HG03060 (cell line): ENCODE data around the gene EXTL1.

ENCODE experiments used
- ATAC-seq: cut with Tn5 transposase; IDR thresholded peaks from one replicate; pipeline ENCODE4 v1.9.1; 2021; ENCODE audit warnings: low read depth, moderate number of reproducible peaks; ENCODE audit not compliant: unreplicated experiment

EXTL1 gene

DNA sequence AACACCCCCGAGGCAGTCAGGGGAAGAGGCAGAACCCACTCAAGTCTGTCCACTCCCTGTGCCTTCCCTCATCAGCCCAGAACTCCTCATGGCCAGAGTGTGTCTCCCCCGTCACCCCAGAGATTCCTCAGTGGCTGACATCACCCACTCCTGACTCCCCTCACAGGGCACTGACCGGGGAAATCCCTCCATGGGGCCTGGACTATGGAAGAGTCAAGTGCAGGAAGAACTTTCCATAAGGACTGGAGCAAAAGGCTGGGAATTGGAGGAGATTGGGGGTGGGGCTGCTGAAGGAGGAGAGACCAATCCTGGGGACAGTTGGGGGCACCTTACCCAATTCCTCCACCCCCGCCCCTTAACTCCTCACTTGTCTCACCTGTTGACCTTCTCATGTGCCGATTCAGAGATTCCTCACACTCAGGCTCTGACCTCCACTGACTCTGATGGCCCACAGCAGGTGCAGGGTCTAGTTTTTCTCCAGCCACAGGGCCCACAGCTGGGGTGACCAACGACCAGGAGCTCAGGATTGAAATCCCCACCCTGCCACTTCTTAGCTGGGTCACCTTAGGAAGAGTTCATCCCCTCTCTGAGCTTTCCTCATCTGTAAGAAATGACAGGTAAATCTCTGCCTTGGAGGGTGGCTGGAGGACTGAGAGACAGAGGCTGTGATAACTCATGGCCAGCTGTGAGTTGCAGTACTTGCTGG, 481 bp upstream of the EXTL1 start:
- no peak for ATAC-seq

- ATAC-seq: no peak
Measured at GRCh38 chr1:26022404-26022779, 817 bp downstream of the EXTL1 start.

DNA sequence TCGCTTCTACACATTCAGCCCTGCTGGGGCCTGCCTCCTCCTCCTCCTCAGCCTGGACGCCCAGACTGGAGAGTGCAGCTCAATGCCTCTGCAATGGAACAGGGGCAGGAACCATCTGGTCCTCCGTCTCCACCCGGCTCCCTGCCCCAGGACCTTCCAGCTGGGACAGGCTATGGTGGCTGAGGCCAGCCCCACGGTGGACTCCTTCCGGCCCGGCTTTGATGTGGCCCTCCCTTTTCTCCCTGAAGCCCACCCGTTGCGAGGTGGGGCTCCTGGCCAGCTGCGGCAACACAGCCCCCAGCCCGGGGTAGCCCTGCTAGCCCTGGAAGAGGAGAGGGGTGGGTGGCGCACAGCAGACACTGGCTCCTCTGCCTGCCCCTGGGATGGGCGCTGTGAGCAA, 1.4 kb downstream of the EXTL1 start:
- no peak for ATAC-seq

- no peak for ATAC-seq
Measured at GRCh38 chr1:26023826-26024225, 2.3 kb downstream of the EXTL1 start.

DNA sequence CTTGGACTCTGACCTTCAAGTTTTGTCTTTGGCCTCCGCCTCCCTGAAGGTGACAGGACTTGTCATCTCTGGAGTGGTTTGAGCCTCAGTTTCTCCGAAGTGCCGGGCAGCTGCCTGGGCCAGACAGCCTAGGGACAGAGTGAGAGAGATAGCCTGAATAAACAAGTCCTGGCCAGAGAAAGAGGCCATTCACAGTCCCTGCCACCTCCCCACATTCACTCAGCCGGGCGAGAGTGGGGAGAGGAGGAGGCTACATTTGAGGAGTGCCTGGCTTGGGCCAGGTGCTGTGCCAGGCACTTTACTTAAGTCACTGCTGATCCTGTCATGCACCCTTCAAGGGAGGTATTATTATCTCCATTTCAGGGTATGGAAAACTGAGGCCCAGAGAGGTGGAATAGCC, 3.5 kb downstream of the EXTL1 start:
- no peak for ATAC-seq

DNA sequence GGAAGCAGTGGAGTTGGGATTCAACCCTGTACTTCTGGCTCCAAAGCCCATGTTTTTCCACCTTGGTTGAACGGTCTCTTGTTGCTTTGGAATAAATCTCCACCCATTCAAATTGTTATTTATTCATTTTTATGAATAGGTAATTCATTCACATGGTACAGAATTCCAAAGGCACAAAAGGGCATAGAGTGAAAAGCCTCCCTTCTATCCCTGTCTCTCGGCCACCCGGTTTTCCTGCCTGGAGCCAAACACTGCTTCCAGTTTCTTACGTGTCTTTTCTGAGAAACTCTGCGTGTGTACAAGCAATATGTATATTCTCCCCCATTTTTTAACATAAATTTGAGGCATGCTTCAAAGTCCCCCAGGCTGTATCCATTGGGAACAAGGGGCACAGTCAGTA, 3.9 kb downstream of the EXTL1 start:
- ATAC-seq: no peak

DNA sequence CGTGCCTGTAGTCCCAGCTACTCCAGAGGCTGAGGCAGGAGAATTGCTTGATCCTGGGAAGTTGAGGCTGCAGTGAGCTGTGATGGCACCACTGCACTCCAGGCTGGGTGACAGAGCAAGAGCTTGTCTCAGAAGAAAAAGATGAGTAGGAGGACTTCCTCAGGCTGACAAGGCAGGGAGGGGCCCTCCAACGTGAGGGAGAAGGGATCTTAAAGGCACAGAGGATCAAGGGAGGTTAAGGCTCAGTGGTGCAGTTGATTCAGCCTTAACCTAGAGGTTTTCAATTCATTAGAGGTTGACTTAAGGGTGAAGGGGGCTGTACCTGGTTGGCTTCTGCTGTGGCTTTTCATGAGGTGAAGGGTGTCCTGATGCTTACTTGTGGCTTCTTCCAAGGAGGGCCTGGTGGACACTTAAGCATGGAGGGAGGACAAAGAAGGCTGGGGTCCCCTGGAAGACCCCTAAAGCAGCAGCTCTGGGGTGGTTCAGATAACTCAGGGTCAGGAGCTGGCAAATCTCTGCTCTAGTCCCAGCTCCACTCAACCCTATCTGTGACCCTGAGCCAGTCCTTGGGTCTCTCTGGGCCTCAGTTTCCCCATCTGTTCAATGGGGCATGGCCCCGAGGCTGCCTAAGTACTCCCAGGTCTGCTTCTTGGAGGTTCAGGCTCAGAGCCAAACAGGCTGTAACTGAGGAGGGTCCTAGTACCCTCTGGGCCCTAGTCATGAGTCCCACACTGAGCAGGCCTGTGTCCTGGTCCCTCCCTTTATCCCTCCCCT, 6.3 kb downstream of the EXTL1 start:
- no peak for ATAC-seq

- ATAC-seq: no peak
Measured at GRCh38 chr1:26028490-26028980, 7.0 kb downstream of the EXTL1 start.

GRCh38 chr1:26029054-26029863, 7.7 kb downstream of the EXTL1 start:
- ATAC-seq: no peak

DNA sequence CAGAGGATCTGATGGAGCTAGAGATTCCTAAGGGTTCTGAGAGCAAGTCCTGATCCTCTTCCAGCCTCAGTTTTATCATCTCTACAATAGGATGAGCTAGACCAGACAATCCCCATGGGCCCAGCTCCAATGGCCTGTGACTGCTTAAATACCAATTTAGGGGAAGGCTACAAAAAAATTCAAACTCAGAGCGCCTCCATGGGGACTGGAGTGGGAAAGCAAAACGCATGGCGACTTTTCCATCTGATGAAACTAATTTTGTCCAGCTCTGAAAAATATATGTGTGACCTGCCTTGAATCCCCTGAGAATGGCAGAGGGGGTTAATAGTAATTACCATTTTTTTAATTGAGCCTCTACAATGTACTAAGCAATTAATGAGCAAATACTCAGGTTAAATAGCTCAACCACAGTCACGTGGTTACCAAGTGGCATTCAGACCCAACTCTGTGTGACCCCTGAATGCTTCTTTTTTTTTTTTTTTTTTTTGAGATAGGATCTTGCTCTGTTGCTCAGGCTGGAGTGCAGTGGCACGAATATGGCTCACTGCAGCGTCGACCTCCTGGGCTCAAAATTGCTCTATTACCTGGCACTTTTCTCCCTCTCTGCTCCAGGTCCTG, 8.4 kb downstream of the EXTL1 start:
- ATAC-seq: no peak

GRCh38 chr1:26031196-26031595, 9.6 kb downstream of the EXTL1 start:
- no peak for ATAC-seq

DNA sequence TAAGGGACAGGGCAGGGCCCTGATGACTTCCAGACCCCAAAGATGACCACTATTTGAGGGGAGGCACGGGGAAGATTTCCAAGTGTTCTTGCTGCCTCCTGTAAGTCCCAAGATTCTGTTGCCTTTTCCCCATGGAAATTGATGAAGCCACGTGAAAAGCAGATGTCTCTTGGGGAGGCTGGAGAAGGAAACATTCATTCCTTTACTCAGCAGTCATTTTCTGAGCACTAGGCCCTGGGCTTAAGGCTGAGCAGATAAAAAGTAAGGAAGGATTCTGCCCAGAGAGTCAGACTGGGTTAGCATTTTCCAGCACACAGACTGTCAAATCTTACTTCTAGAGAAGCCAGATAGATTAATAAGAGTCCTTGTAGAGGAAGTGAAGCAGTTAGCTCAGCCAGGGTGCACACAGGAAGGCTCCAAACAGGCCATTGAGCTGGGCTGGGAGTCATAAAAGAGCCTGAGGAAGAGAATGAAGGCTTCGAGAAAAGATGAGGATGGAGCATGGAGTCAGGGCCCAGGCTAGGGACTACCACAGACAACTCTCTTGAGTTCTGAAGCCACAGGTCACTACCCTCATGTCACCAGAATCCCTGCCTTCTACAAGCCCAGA, 10.1 kb downstream of the EXTL1 start:
- no peak for ATAC-seq

DNA sequence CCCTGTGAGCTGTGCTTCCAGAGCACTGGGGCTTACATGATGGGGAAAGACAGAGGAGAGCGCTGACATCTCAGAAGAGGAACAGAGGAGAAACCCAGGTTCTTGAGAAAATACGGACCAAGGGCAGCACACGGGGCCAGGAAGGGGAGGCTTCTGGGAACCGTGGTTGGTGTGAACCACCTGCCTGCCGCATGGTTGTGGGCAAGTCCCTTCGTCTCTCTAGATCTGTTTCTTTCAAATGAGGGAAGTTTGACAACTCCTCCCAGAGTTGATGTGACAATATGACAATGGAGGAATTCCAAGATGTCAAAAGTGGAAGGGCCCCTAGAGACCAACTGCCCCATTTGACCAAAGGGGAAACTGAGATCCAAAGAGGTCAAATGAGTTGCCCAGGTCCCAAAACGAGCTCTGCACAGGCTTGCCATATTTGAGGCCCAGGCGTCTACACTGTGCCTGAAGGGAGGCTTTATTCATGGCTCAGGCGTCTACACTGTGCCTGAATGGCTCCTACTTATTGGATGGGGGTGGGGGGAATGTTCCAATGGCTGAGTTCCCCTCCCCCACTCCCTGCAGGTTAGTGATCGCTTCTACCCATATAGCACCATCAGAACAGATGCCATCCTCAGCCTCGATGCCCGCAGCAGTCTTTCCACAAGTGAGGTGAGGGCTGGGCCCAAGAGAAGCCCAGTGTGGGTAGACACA, 11.2 kb downstream of the EXTL1 start:
- no peak for ATAC-seq

DNA sequence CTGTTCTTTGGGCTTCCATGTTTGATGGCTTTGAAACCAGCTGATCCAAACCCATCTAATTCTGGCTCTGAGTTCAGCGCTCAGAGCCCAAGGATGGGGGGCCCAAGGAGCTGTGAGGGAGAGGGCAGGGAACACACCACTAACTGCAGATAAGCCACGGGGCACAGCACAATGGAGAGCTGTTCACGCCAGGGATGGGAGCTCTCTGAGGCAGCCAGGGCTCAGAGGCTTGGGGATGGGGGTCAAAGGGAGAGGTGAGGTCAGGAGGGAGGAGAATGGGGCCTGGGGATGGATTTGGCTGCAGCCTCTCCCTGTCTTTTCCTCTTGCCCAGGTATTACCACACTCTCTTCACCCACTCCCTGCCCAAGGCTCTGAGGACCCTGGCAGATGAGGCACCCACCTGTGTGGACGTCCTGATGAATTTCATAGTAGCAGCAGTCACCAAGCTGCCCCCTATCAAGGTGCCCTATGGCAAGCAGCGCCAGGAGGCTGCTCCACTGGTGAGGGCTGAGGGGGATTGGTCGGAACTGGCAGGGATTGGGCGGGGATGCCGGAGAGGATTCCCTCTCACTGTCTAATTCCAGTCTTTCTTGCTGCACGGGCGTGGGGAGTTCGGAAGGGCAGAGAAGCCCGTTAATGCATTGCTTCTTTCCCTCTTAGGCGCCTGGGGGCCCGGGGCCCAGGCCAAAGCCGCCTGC, 13.1 kb downstream of the EXTL1 start:
- no peak for ATAC-seq

- ATAC-seq: no peak
Measured at GRCh38 chr1:26035203-26035958, 13.8 kb downstream of the EXTL1 start.

GRCh38 chr1:26035959-26036755, 14.6 kb downstream of the EXTL1 start:
- no peak for ATAC-seq

GRCh38 chr1:26036756-26037281, 15.2 kb downstream of the EXTL1 start:
- ATAC-seq: no peak
